SK-N-MC (cell line): ENCODE data around the gene HNF4A.

ENCODE experiments used
- EZH2 ChIP-seq: fragments of 200-600 bp; sonication (generic); IDR thresholded peaks from one replicate; pipeline ENCODE4 v1.6.1; 2017; ENCODE audit warnings: antibody characterized with exemption
- FOXP2 ChIP-seq: optimal IDR thresholded peaks from 2 replicates; pipeline ENCODE3; 2011; ENCODE audit warnings: mild to moderate bottlenecking, moderate library complexity; ENCODE audit not compliant: insufficient read depth; ENCODE audit errors: extremely low read length, control extremely low read depth
- POLR2AphosphoS5 ChIP-seq: IDR thresholded peaks from 2 replicates; pipeline ENCODE4 v1.6.1; 2012; ENCODE audit warnings: mild to moderate bottlenecking, low read depth, low read length, borderline replicate concordance

DNA sequence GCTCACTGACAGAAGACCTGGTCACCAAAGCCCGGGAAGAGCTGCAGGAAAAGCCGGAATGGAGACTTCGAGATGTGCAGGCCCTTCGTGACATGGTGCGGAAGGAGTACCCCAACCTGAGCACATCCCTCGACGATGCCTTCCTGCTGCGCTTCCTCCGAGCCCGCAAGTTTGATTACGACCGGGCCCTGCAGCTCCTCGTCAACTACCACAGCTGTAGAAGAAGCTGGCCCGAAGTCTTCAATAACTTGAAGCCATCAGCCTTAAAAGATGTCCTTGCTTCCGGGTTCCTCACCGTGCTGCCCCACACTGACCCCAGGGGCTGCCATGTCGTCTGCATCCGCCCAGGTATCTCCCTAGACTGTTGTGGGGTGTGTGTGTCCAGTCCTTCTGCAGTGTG lies 124.6 kb downstream of the HNF4A start:
- TF ChIP-seq POLR2AphosphoS5 (no peak), EZH2 (no peak), FOXP2 (no peak)
